ENCODE data around the gene TXLNB.
"Not testable (repeated sequence)": the region's sequence is repeated elsewhere in the genome, so short reads cannot be mapped to it uniquely, and the experiment has no call there.

Gene TXLNB

GRCh38 chr6:139265512-139266190, 26.1 kb downstream of the TXLNB start:
- DNase-seq, result no peak

GRCh38 chr6:139262519-139263300, 29.1 kb downstream of the TXLNB start:
- DNase-seq, result no peak

GRCh38 chr6:139257821-139258398, 33.9 kb downstream of the TXLNB start:
- no peak for DNase-seq

GRCh38 chr6:139257291-139257690, 34.5 kb downstream of the TXLNB start:
- no peak for DNase-seq

GRCh38 chr6:139256087-139256486, 35.7 kb downstream of the TXLNB start:
- no peak for DNase-seq

GRCh38 chr6:139254196-139254595, 37.6 kb downstream of the TXLNB start:
- DNase-seq, result no peak

GRCh38 chr6:139253656-139254055, 38.1 kb downstream of the TXLNB start:
- DNase-seq, result no peak

GRCh38 chr6:139251691-139252390, 40.0 kb downstream of the TXLNB start:
- DNase-seq, result no peak

GRCh38 chr6:139251045-139251690, 40.6 kb downstream of the TXLNB start:
- DNase-seq, result no peak

GRCh38 chr6:139250296-139251044, 41.3 kb downstream of the TXLNB start:
- no peak for DNase-seq

GRCh38 chr6:139249395-139249794, 42.4 kb downstream of the TXLNB start:
- no peak for DNase-seq

- no peak for DNase-seq
Measured at GRCh38 chr6:139248911-139249310, 42.9 kb downstream of the TXLNB start.

GRCh38 chr6:139247618-139248017, 44.2 kb downstream of the TXLNB start:
- no peak for DNase-seq

- no peak for DNase-seq
Measured at GRCh38 chr6:139243536-139243935, 48.3 kb downstream of the TXLNB start.

GRCh38 chr6:139242457-139243240, 49.1 kb downstream of the TXLNB start:
- DNase-seq, result no peak

GRCh38 chr6:139240161-139241010, 51.4 kb downstream of the TXLNB start:
- no peak for DNase-seq

- no peak for DNase-seq
Measured at GRCh38 chr6:139239064-139239463, 52.7 kb downstream of the TXLNB start.

GRCh38 chr6:139236105-139236504, 55.7 kb downstream of the TXLNB start:
- no peak for DNase-seq

GRCh38 chr6:139235661-139236060, 56.1 kb downstream of the TXLNB start:
- DNase-seq, result no peak

GRCh38 chr6:139234193-139234592, 57.6 kb downstream of the TXLNB start:
- not testable (repeated sequence) for DNase-seq

Data from NCI-H510A (cell line).